LHCN-M2 (cell line): ENCODE results near the gene PARP14. TPM values are rescaled to one million over a fixed set of nuclear protein-coding genes. Genes with fewer than 3 reads are reported as not detected.
"Not testable (repeated sequence)": the region's sequence is repeated elsewhere in the genome, so short reads cannot be mapped to it uniquely, and the experiment has no call there.

Experiments used
- DNase-seq: peaks from one replicate; pipeline ENCODE4 v3.0.0-alpha.2; 2012; ENCODE audit warnings: low read depth
- polyA plus RNA-seq: library from polyadenylated mRNA; unstranded; fragments of >200 nt; gene quantifications from one replicate; pipeline ENCODE4 v1.2.1, GENCODE V29; 2012; ENCODE audit warnings: missing spikeins
- total RNA-seq: library from RNA; depleted of rRNA; stranded (reverse); fragments of >200 nt; gene quantifications from 2 replicates; pipeline ENCODE4 v1.2.3, GENCODE V29; 2014; rRNA removed

Gene PARP14, protein sequence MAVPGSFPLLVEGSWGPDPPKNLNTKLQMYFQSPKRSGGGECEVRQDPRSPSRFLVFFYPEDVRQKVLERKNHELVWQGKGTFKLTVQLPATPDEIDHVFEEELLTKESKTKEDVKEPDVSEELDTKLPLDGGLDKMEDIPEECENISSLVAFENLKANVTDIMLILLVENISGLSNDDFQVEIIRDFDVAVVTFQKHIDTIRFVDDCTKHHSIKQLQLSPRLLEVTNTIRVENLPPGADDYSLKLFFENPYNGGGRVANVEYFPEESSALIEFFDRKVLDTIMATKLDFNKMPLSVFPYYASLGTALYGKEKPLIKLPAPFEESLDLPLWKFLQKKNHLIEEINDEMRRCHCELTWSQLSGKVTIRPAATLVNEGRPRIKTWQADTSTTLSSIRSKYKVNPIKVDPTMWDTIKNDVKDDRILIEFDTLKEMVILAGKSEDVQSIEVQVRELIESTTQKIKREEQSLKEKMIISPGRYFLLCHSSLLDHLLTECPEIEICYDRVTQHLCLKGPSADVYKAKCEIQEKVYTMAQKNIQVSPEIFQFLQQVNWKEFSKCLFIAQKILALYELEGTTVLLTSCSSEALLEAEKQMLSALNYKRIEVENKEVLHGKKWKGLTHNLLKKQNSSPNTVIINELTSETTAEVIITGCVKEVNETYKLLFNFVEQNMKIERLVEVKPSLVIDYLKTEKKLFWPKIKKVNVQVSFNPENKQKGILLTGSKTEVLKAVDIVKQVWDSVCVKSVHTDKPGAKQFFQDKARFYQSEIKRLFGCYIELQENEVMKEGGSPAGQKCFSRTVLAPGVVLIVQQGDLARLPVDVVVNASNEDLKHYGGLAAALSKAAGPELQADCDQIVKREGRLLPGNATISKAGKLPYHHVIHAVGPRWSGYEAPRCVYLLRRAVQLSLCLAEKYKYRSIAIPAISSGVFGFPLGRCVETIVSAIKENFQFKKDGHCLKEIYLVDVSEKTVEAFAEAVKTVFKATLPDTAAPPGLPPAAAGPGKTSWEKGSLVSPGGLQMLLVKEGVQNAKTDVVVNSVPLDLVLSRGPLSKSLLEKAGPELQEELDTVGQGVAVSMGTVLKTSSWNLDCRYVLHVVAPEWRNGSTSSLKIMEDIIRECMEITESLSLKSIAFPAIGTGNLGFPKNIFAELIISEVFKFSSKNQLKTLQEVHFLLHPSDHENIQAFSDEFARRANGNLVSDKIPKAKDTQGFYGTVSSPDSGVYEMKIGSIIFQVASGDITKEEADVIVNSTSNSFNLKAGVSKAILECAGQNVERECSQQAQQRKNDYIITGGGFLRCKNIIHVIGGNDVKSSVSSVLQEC (N-terminal part only)
- 3.7 and 10.9 TPM in 2 replicates for total RNA-seq
- 1.6 TPM for polyA plus RNA-seq

DNA sequence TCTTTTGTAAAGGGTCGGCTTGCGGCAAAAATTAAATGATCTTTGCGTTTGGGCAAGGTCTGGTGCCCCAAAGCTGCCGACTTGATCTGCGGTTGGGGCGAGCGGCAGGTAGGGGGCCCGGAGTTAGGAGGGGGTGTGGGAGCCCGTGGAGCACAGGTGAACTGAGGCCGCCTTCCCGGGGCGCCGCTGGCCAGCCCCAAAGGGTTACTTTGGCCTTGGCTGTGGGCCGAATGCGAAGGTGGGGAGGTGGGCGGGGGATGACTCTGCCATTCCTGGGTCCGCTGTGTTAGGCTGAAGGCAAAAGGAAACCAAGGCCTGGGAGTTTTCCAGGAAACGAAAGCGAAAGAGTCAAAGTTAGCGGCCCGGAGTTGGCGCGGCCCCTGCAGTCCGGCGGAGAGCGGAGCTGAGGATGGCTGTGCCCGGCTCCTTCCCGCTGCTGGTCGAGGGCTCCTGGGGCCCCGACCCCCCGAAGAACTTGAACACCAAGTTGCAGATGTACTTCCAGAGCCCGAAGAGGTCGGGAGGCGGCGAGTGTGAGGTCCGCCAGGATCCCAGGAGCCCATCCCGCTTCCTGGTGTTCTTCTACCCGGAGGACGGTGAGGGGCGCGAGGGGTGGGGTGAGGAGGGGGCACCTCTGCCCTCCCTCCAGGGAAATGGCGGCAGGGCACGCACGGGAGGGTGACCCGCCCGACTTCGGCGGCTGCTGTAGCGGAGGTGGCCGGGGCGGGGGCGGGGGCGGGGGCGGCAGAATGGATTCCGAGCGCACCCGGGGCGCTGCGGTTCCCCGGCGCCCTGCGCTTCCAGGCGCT, at the start of gene PARP14:
Gene PARP14 (plus strand): TSS at position 365 of the 809 bp plus-strand sequence. CDS start 45 bp downstream, at position 410.
- DNase-seq, result peak; percentile 62

DNA sequence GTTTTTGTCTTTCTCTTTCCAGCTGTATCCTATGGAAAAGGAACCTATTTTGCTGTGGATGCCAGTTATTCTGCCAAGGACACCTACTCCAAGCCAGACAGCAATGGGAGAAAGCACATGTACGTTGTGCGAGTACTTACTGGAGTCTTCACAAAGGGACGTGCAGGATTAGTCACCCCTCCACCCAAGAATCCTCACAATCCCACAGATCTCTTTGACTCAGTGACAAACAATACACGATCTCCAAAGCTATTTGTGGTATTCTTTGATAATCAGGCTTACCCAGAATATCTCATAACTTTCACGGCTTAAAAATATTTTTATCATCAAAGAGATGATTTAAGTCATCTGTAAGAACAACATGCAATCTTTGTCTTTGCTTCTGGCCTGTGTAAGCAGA, 44.9 kb upstream of the PARP14 start:
- DNase-seq, result no peak

DNA sequence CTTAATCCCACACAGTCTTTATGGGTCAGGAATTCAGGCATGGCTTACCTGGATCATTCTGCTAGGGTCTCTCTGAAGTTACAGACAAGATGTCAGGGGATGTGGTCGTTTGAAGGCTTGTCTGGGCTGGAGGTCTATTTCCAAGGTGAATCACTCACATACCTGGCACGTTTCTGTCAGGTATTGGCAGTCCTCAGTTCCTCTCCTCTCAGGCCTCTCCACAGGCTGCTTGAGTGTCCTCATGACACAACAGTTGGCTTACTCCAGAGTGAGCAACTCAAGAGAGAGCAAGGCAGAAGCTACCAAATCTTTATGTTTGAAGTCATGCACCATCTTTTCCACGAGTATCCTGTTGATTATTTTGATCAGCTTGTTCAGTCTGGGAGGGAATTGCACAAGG, 43.9 kb upstream of the PARP14 start:
- DNase-seq, result no peak

DNA sequence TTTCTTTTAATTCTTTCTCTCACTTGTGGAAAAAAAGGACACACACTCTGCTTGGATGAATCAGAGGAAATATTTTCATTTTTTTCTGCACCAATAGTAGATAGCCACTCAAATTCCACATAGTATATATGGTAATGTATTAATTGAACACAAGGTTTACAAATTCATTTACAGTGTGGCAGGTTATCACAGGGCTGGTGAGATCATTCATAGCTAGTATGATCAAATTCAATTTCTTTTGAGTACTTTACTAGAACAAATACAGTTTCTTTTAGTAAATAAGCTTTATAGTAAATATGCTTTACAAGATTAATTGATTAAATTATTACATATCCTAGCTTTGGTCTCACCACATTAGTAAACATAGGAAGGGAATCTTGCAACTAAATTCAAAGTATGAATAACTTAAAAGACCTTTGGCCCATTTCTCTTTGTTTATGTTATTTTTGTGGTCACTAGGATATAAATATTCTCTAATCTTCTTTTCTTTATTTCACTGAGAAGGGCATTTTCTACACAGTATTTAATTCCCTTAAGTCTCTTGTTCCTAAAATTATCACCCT, 40.1 kb upstream of the PARP14 start:
- no peak for DNase-seq

DNA sequence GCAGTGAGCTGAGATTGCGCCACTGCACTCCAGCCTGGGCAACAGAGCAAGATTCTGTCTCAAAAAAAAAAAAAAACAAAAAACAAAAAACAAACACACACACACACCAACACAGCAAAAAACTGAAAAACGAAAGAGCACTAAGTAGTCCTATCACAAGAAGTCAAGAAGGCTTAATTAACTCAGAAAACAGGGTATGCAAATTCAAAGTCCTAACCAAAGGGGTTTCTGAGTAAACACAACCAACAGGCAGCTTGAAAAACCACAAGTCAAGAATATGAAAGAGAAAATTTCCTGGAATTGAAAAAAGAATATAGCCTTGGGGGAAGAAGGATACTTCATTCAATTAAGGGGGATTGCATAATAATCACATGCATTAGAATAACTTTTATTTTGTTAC, 37.7 kb upstream of the PARP14 start:
- no peak for DNase-seq

DNA sequence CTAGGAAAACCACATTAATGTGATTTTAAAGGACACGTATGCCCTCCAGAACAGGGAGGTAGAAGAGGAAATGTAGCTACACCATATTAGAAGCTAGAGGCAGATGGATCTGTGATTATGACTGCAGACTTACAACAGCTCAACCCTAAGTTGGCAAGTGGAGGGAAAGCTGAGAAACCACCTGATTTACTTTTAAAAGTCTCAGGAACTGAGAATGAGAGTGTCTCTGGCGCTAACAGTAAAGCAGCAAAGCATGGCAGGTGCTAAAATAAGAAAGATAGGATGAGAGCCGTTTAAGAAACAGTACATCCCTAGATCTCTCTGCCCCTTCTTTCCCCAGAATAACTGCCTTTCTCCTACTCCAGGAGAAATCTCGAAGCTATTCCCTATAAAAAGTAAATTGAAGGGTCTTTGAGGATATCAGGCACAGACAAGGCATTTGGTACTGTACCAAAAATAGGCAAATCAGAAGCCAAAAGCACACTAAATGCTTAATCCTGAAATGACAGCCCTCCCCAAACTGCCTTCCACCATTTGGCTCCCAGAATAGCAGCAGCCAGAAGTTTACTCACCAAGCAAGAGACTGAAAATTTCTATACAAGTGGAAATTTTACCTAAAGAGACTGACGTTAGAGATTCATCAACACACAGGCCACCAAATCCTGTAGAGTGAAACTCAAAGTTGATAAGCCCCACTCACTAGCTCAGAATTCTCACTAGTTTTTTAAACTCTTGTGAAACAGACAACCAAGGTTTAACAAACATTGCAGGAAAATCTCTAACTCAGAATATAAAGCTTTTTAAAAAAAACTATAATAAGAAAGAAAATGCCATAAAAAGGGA, 34.3 kb upstream of the PARP14 start:
- no peak for DNase-seq

DNA sequence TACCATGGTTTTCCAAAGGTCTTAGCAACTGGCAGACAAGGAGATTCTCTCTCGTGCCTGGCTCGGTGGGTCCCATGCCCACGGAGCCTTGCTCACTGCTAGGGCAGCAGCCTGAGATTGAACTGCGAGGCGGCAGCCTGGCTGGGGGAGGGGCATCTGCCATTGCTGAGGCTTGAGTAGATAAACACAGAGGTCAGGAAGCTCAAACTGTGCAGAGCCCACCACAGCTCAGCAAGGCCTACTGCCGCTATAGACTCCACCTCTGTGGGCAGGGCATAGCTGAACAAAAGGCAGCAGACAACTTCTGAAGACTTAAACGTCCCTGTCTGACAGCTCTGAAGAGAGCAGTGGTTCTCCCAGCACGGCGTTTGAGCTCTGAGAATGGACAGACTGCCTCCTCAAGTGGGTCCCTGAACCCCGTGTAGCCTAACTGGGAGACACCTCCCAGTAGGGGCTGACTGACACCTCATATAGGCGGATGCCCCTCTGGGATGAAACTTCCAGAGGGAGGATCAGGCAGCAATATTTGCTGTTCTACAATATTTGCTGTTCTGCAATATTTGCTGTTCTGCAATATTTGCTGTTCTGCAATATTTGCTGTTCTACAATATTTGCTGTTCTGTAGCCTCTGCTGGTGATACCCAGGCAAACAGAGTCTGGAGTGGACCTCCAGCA, 29.3 kb upstream of the PARP14 start:
- DNase-seq, result not testable (repeated sequence)

DNA sequence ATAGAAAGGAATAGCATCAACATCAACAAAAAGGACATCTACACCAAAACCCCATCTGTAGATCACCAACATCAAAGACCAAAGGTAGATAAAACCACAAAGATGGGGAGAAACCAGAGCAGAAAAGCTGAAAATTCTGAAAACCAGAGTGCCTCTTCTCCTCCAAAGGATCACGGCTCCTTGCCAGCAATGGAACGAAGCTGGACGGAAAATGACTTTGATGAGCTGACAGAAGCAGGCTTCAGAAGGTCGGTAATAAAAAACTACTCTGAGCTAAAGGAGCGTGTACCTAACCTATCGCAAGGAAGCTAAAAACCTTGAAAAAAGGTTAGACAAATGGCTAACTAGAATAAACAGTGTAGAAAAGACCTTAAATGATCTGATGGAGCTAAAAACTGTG, 28.7 kb upstream of the PARP14 start:
- DNase-seq, result not testable (repeated sequence)

DNA sequence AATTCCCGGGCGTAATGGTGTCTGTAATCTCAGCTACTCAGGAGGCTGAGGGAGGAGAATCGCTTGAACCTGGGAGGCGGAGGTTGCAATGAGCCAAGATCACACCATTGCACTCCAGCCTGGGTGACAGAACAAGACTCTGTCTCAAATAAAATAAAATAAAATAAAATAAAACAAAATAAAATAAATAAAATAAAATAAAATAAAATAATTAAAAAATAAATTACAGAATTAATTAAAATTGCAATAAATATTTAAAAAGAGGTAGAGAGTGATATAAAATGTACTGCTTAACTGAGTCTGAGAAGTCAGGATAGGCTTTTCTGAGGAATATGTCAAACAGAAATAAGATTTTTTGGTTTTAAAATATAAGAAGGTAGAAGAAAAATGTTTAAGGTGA, 22.3 kb upstream of the PARP14 start:
- DNase-seq, result not testable (repeated sequence)

DNA sequence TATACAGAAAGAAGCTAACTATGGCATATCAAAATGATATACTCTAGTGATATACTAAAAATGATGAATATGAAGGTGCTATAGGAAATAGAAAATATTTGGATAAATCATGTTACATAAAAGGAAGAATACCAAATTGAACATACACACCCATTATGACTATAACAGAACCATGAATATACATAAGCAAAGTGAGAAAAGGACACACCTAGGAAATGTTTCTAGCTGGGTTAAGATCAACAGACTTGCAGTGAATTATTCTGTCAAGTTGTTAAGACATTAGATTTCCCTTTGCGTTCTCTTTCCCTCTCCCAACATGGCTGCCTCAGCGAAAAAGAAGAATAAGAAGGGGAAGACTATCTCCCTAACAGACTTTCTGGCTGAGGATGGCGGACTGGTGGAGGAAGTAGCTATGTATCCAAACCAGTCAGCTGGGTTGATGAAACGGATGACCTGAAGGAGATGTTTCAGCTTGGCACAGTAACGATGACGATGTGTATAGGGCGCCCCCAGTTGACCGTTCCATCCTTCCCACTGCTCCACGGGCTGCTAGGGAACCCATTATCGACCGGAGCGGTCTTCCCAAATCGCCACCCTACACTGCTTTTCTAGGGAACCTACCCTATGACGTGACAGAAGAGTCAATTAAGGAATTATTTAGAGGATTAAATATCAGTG, 20.2 kb upstream of the PARP14 start:
- DNase-seq, result no peak

DNA sequence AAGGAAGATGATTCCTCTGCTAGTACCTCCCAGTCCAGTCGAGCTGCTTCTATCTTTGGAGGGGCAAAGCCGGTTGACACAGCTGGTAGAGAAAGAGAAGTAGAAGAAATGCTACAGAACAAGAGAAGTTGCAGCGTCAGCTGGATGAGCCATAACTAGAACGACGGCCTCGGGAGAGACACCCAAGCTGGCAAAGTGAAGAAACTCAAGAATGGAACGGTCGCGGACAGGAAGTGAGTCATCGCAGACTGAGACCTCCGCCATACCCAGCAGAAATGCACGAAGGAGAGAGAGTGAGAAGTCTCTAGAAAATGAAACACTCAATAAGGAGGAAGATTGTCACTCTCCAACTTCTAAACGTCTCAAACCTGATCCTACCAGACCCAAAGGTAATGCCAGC, 19.0 kb upstream of the PARP14 start:
- DNase-seq, result no peak

DNA sequence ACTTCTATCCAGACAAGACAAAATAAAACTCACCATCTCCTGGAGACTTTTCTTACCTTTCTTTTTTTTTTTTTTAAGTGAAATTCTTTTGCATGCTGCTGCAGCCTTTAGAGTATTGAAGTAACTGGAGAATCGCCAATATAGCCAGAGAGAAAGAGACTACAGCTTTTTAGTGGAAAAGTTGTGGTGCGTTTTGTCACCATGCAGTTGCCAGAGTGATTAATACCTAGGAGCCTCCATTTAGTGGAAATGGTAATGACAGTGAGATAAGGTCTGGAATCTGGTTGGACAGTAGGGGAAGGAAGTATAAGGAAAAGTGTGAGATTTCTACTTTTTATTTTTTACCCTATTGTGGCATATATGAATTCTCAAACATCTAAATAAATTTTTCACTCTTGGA, 18.1 kb upstream of the PARP14 start:
- DNase-seq, result no peak

DNA sequence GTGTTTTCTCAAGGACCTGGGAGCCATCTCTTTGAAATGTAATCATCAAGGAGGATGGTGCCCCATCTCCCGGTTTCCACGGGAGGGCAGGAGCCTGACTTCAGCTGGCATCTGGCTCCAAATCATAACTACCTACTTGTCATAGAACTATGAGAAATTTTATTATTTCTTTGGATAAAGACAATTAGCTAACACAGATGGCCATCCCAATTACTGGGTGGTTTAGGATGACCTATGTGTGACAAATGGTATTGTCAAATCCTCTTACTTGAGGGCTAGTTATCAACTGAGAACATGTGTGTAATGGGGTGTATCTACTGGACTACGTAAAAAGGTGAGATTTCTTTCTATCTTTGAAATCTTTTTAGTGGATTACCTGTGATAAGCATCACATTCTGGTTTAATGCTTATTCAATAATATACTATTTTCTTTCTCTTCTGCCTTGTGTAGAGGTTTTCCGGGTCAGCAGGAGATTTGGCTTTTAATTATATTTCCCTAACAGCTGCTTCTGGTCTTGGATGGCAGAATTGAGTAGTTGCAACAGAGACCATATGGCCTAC, 15.3 kb upstream of the PARP14 start:
- DNase-seq, result no peak

DNA sequence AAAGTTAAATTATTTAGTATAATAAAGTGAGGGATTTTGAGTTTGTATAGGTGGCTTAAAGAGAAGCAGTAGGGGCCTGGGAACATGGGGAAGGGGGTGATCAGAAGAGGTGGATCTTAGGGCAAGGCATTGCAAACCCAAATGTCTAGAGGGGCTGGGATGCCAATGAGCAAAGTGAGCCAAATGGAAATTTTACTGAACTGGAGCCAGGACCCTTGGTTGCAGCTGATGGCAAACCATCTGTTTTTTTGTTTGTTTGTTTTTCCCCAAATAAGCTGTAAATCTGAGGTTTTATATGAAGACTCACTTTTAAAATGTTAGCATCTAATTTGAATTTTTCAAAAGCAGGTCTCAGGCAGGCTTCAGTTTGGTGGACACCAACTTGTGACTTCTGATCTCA, 14.8 kb upstream of the PARP14 start:
- no peak for DNase-seq

DNA sequence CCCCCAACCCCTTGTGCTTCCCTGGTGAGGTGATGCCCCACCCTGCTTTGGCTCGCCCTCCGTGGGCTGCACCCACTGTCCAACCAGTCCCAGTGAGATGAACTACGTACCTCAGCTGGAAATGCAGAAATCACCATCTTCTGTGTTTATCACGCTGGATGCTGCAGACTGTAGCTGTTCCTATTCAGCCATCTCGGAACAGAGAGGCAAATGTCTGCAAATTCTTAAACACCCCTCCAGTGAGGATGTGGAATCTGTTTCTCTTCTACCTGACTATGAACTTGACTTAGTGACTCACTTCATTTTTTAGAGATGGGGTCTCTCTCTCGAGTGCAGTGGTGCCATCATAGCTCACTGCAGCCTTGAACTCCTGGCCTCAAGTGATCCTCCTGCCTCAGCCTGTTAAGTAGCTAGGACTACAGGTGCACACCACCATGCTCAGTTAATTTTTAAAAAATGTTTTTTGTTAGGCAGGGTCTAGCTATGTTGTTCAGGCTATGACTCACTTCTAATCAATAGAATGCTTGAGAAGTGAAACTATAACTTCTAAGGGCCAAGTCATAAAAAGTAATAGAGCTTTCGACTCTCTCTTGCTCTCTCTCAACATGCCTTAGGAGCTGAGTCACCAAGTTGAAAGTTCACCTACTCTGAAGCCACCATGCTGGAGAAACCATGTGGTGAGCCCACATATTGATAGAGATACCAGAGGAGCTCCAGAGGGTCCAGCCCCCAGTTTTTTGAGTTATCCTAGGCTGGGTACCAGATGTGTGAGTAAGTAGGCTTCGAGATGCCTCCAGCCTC, 11.5 kb upstream of the PARP14 start:
- DNase-seq, result peak; percentile 29

DNA sequence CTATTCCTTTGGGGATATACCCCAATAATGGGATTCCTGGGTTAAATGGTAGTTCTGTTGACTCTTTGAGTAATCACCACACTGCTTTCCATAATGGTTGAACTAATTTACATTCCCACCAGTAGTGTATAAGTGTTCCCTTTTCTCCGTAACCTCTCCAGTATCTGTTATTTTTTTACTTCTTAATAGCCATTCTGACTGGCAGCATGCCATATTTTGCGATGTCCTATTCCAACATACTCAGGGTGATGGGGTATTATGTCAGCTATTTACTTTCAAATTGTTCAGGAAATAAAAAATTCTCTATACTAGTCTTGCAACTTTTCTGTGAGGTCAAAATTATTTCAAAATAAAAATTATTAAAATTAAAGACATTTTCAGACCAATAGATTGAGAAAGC, 9.1 kb upstream of the PARP14 start:
- no peak for DNase-seq

DNA sequence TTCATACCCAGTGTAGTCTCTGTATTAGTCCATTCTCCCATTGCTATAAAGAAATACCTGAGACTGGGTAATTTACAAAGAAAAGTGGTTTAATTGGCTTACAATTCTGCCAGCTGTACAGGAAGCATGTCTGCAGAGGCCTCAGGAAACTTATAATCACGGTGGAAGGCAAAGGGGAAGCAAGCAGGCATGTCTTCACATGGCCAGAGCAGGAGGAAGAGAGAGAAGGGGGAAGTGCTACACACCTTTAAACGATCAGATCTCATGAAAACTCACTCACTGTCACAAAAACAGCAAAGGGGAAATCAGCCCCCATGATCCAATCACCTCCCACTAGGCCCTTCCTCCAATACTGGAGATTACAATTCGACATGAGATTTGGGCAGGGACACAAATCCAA, 6.3 kb upstream of the PARP14 start:
- no peak for DNase-seq
